Measurements from ENCODE around the gene NAGPA.

Gene NAGPA

DNA sequence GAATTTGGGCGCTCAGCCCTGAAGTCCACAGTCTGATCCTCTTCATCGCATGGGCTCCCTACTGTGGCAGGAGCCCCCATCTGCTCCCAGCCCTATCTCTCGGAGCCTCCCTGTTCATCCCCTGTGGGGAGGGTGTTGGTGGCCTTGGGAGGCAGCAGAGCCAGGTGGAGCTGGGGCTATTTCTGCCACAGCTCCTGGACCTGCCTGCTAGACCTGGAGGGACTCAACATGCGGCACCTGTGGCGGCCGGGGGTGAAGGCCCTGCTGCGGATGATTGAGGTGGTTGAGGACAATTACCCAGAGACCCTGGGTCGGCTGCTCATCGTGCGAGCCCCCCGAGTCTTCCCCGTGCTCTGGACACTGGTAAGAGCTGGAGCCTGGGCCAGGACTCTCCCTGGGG is 30.5 kb downstream of the NAGPA start:
- H3K27me3 ChIP-seq (ENCODE audit: control insufficient read depth in 1 of 2, insufficient read depth in 2 of 2, low read length in 2 of 2), result peaks cover 0 to 2% of the 10 kb centered on the region in 2 donors
- H3K36me3 ChIP-seq (ENCODE audit: control insufficient read depth in 2 of 2, insufficient read depth in 2 of 2, low read length in 2 of 2), result no peaks in the 10 kb centered on the region
- no peaks in the 10 kb centered on the region for H3K4me1 ChIP-seq (ENCODE audit: control insufficient read depth, insufficient read depth, low read length)
- H3K4me3 ChIP-seq (ENCODE audit: low read length in 2 of 2), result no peak overlapping the region
- H3K9ac ChIP-seq (ENCODE audit: low read length in 2 of 2), result no peak overlapping the region
- no peaks in the 10 kb centered on the region for H3K9me3 ChIP-seq (ENCODE audit: control insufficient read depth in 2 of 2, low read length in 2 of 2)
- H3K27ac ChIP-seq (ENCODE audit: low read length), result no peak overlapping the region

DNA sequence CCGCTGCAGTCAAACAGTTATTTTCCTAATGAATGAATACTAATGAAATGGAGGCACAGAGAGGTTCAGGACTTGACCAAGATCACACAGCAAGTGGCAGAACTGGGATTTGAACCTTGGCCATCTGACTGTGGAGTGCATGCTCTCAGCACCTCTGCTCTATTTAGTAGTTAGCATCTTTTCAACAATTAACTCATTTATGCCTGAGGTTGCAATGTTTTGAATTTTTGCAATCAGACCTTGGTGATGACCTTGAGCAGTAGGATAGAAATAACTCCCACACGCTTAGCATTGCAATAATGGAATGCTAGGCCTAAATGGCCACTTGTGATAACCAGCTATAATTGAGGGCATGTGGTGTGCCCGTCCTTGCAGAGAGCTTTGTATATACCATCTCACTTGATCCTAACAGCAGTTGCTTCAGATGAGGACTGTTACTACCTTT is 31.0 kb downstream of the NAGPA start:
- no peak overlapping the region for H3K9ac ChIP-seq (ENCODE audit: low read length in 2 of 2)
- H3K27me3 ChIP-seq (ENCODE audit: control insufficient read depth in 1 of 2, insufficient read depth in 2 of 2, low read length in 2 of 2), result peaks cover 0 to 2% of the 10 kb centered on the region in 2 donors
- no peaks in the 10 kb centered on the region for H3K36me3 ChIP-seq (ENCODE audit: control insufficient read depth in 2 of 2, insufficient read depth in 2 of 2, low read length in 2 of 2)
- no peaks in the 10 kb centered on the region for H3K4me1 ChIP-seq (ENCODE audit: control insufficient read depth, insufficient read depth, low read length)
- no peak overlapping the region for H3K27ac ChIP-seq (ENCODE audit: low read length)
- no peaks in the 10 kb centered on the region for H3K9me3 ChIP-seq (ENCODE audit: control insufficient read depth in 2 of 2, low read length in 2 of 2)
- H3K4me3 ChIP-seq (ENCODE audit: low read length in 2 of 2), result no peak overlapping the region

DNA sequence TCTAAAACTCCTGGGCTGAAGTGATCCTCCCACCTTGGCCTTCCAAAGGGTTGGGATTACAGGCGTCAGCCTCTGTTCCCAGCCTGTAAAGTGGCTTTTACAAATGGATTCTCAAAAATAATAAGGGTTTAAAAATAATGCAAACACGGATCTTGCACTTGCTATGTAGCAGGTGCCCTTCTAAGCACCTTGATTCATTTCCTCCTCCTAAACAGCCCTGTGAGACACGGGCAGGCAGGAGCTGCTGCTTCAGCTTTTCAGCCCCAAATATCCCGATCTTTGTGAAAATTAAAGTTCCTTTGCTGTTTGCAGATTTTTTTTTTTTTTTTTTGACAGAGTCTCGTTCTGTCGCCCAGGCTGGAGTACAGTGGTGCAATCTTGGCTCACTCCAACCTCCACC is 31.7 kb downstream of the NAGPA start:
- peaks cover 0 to 2% of the 10 kb centered on the region in 2 donors for H3K27me3 ChIP-seq (ENCODE audit: control insufficient read depth in 1 of 2, insufficient read depth in 2 of 2, low read length in 2 of 2)
- H3K4me1 ChIP-seq (ENCODE audit: control insufficient read depth, insufficient read depth, low read length), result no peaks in the 10 kb centered on the region
- H3K9ac ChIP-seq (ENCODE audit: low read length in 2 of 2), result no peak overlapping the region
- H3K9me3 ChIP-seq (ENCODE audit: control insufficient read depth in 2 of 2, low read length in 2 of 2), result no peaks in the 10 kb centered on the region
- no peak overlapping the region for H3K27ac ChIP-seq (ENCODE audit: low read length)
- H3K36me3 ChIP-seq (ENCODE audit: control insufficient read depth in 2 of 2, insufficient read depth in 2 of 2, low read length in 2 of 2), result no peaks in the 10 kb centered on the region
- no peak overlapping the region for H3K4me3 ChIP-seq (ENCODE audit: low read length in 2 of 2)

DNA sequence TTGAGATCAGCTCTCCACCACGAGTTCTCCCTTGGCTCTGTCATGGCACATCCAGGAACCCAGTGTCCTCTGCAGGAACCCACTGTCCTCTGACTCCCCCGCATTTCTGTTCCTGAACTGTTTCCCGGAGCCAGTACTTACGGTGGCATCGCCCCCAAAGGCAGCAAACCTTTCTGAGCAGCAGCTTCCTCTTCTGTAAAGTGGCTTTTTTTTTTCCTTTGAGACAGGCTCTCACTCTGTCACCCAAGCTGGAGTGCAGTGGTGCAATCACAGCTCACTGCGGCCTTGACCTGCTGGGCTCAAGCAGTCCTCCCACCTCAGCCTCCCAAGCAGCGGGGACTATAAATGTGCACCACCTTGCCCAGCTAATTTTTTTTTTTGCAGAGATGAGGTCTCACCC is 32.2 kb downstream of the NAGPA start:
- Histone ChIP-seq H3K9ac (ENCODE audit: low read length in 2 of 2) (no peak overlapping the region), H3K4me3 (ENCODE audit: low read length in 2 of 2) (no peak overlapping the region), H3K9me3 (ENCODE audit: control insufficient read depth in 2 of 2, low read length in 2 of 2) (no peaks in the 10 kb centered on the region), H3K36me3 (ENCODE audit: control insufficient read depth in 2 of 2, insufficient read depth in 2 of 2, low read length in 2 of 2) (no peaks in the 10 kb centered on the region), H3K4me1 (ENCODE audit: control insufficient read depth, insufficient read depth, low read length) (no peaks in the 10 kb centered on the region), H3K27me3 (ENCODE audit: control insufficient read depth in 1 of 2, insufficient read depth in 2 of 2, low read length in 2 of 2) (peaks cover 0 to 2% of the 10 kb centered on the region in 2 donors), H3K27ac (ENCODE audit: low read length) (no peak overlapping the region)

DNA sequence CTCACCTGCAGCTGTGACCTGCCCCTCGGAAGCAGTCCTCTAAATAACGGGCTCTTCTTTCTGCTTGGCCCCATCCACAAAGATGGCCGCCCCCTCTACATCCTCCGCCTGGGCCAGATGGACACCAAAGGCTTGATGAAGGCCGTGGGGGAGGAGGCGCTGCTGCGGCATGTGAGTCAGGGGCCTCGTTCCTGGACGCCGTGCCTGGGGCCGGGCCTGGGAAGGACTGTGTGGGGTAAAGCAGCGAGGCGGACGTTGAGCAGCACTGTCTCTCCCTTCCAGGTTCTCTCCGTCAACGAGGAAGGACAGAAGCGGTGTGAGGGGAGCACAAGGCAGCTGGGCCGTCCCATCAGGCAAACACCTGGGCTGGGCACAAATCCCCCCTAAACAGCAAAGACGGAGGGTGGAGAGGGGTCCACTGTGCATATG is 33.1 kb downstream of the NAGPA start:
- Histone ChIP-seq H3K27ac (ENCODE audit: low read length) (no peak overlapping the region), H3K4me3 (ENCODE audit: low read length in 2 of 2) (no peak overlapping the region), H3K4me1 (ENCODE audit: control insufficient read depth, insufficient read depth, low read length) (no peaks in the 10 kb centered on the region), H3K36me3 (ENCODE audit: control insufficient read depth in 2 of 2, insufficient read depth in 2 of 2, low read length in 2 of 2) (no peaks in the 10 kb centered on the region), H3K9ac (ENCODE audit: low read length in 2 of 2) (no peak overlapping the region), H3K27me3 (ENCODE audit: control insufficient read depth in 1 of 2, insufficient read depth in 2 of 2, low read length in 2 of 2) (peaks cover 0 to 2% of the 10 kb centered on the region in 2 donors), H3K9me3 (ENCODE audit: control insufficient read depth in 2 of 2, low read length in 2 of 2) (no peaks in the 10 kb centered on the region)

DNA sequence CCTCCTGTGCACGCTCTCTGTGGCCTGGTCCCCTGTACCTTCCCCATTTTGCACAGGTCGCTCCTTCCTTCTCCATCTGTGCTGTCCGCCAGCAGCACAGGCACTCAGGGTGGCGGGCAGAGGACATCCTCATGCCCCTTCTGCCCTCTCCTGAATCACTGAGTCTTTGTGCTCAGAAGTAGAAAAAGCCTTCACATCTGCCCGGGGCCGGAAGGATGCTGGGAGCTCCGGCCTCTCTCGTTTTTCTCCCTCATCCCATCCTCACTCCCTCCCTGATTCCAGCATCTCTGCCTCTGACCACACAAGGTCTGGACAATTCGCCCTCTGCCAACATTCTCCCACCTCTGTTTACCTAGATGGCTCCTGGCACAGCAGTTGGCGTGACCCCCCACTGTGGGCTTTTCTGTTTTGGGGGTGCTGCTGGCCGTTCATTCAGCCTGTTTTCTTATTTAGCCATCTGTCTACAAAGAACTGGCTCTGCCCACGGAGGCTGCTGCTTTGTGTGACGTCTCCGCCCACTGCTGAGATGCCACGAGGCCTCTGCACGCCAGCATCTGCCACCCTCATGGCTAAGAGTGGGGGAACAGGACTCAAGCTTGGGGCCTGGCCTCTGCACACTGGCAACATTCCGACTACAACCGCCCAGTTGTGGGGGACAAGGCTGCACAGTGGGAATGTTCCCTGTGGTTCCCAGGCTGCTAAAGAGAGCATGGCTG is 38.9 kb downstream of the NAGPA start:
- H3K4me1 ChIP-seq (ENCODE audit: control insufficient read depth, insufficient read depth, low read length), result no peaks in the 10 kb centered on the region
- H3K27ac ChIP-seq (ENCODE audit: low read length), result no peak overlapping the region
- H3K9ac ChIP-seq (ENCODE audit: low read length in 2 of 2), result no peak overlapping the region
- no peaks in the 10 kb centered on the region for H3K9me3 ChIP-seq (ENCODE audit: control insufficient read depth in 2 of 2, low read length in 2 of 2)
- H3K4me3 ChIP-seq (ENCODE audit: low read length in 2 of 2), result no peak overlapping the region
- peaks cover 2 to 6% of the 10 kb centered on the region in 2 donors for H3K27me3 ChIP-seq (ENCODE audit: control insufficient read depth in 1 of 2, insufficient read depth in 2 of 2, low read length in 2 of 2)
- H3K36me3 ChIP-seq (ENCODE audit: control insufficient read depth in 2 of 2, insufficient read depth in 2 of 2, low read length in 2 of 2), result no peaks in the 10 kb centered on the region

DNA sequence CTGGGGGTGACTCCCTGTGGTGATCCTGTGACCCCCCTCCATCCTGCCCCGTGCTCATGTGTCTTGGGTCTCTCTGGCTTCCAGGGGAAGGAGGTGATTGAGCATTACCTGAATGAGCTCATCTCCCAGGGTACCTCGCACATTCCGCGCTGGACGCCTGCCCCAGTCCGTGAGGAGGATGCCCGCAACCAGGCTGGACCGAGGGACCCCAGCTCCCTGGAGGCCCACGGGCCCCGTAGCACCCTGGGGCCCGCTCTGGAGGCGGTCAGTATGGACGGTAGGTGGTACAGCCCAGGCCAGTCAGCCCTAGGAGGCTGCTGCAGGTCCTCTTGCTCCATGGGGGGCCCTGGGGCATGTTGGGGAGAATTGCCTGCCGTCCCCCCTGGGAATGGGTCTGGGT is 42.0 kb downstream of the NAGPA start:
- Histone ChIP-seq H3K27me3 (ENCODE audit: control insufficient read depth in 1 of 2, insufficient read depth in 2 of 2, low read length in 2 of 2) (peaks cover 17 to 20% of the 10 kb centered on the region in 2 donors), H3K4me3 (ENCODE audit: low read length in 2 of 2) (no peak overlapping the region), H3K36me3 (ENCODE audit: control insufficient read depth in 2 of 2, insufficient read depth in 2 of 2, low read length in 2 of 2) (no peaks in the 10 kb centered on the region), H3K9ac (ENCODE audit: low read length in 2 of 2) (no peak overlapping the region), H3K4me1 (ENCODE audit: control insufficient read depth, insufficient read depth, low read length) (no peaks in the 10 kb centered on the region), H3K9me3 (ENCODE audit: control insufficient read depth in 2 of 2, low read length in 2 of 2) (no peaks in the 10 kb centered on the region), H3K27ac (ENCODE audit: low read length) (no peak overlapping the region)

DNA sequence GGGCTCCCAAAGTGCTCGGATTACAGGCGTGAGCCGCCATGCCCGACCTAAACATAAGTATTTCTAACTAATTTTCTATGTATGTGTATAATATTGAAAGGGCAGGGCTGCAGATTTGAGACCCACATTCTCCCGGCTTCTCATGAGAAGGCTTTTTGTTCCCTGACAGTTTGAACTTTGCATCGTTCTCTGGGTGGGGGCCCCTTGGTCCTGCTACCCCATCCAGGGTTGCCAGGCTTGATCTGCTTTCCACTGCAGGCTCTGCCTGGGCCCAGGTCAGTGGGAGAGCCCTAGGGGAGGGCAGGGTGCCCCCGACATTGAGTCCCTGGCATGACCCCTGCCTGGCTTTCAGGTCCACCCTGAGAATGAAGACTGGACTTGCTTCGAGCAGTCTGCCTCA is 43.3 kb downstream of the NAGPA start:
- H3K27ac ChIP-seq (ENCODE audit: low read length), result no peak overlapping the region
- peaks cover 17 to 20% of the 10 kb centered on the region in 2 donors for H3K27me3 ChIP-seq (ENCODE audit: control insufficient read depth in 1 of 2, insufficient read depth in 2 of 2, low read length in 2 of 2)
- no peaks in the 10 kb centered on the region for H3K4me1 ChIP-seq (ENCODE audit: control insufficient read depth, insufficient read depth, low read length)
- no peak overlapping the region for H3K4me3 ChIP-seq (ENCODE audit: low read length in 2 of 2)
- no peak overlapping the region for H3K9ac ChIP-seq (ENCODE audit: low read length in 2 of 2)
- no peaks in the 10 kb centered on the region for H3K36me3 ChIP-seq (ENCODE audit: control insufficient read depth in 2 of 2, insufficient read depth in 2 of 2, low read length in 2 of 2)
- peaks cover 0 to 5% of the 10 kb centered on the region in 2 donors for H3K9me3 ChIP-seq (ENCODE audit: control insufficient read depth in 2 of 2, low read length in 2 of 2)

DNA sequence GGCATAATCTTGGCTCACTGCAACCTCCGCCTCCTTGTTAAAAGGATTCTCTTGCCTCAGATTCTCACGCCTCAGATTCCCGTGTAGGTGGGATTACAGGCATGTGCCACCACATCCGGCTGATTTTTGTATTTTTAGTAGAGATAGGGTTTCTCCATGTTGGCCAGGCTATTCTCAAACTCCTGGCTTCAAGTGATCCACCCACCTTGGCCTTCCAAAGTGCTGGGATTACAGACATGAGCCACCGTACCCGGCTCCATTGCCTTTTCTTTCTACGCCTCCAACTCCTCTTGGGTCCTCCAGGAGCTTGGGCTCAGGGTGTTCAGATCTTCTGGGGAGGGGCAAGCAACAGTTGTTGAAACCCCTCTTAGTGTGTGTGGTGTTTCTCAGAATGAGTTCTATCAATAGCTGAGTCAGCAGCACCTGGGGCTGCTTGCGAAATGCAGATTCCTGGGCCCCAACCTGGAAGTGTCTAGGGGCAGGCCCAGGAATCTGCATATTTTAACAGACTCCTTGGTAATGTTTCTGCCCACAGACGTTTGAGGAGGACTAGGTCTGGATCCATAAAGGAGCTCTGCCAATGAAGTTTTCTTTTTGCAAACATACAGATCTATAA is 44.2 kb downstream of the NAGPA start:
- H3K9me3 ChIP-seq (ENCODE audit: control insufficient read depth in 2 of 2, low read length in 2 of 2), result peaks cover 0 to 5% of the 10 kb centered on the region in 2 donors
- no peak overlapping the region for H3K4me3 ChIP-seq (ENCODE audit: low read length in 2 of 2)
- H3K27ac ChIP-seq (ENCODE audit: low read length), result no peak overlapping the region
- peaks cover 17 to 20% of the 10 kb centered on the region in 2 donors for H3K27me3 ChIP-seq (ENCODE audit: control insufficient read depth in 1 of 2, insufficient read depth in 2 of 2, low read length in 2 of 2)
- no peaks in the 10 kb centered on the region for H3K36me3 ChIP-seq (ENCODE audit: control insufficient read depth in 2 of 2, insufficient read depth in 2 of 2, low read length in 2 of 2)
- H3K9ac ChIP-seq (ENCODE audit: low read length in 2 of 2), result no peak overlapping the region
- H3K4me1 ChIP-seq (ENCODE audit: control insufficient read depth, insufficient read depth, low read length), result no peaks in the 10 kb centered on the region

DNA sequence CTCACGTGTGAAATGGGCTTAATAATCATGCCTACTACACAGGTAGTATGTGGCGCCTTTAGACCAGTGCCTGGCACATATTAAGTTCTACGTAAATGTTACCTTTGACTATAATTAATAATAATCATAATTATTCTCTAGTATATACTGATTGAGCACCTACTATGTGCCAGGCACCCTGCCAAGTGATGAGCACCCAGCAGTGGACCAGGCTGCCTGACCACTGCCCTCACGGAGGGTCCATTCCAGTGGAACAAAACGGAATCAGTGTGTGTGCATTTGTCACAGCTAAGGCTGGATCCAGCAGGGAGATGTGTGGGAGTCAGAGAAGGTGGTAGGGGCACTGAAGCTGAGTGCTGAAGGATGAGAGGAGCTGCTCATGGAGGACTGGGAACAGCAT is 45.1 kb downstream of the NAGPA start:
- Histone ChIP-seq H3K4me1 (ENCODE audit: control insufficient read depth, insufficient read depth, low read length) (no peaks in the 10 kb centered on the region), H3K27me3 (ENCODE audit: control insufficient read depth in 1 of 2, insufficient read depth in 2 of 2, low read length in 2 of 2) (peaks cover 17 to 20% of the 10 kb centered on the region in 2 donors), H3K36me3 (ENCODE audit: control insufficient read depth in 2 of 2, insufficient read depth in 2 of 2, low read length in 2 of 2) (no peaks in the 10 kb centered on the region), H3K9me3 (ENCODE audit: control insufficient read depth in 2 of 2, low read length in 2 of 2) (peaks cover 0 to 5% of the 10 kb centered on the region in 2 donors), H3K27ac (ENCODE audit: low read length) (no peak overlapping the region), H3K4me3 (ENCODE audit: low read length in 2 of 2) (no peak overlapping the region), H3K9ac (ENCODE audit: low read length in 2 of 2) (no peak overlapping the region)

Data from stomach smooth muscle (tissue), 2 donors.